Breast epithelium (tissue), 3 donors: ENCODE results near the gene STRN4.

ENCODE experiments used
- CTCF ChIP-seq, 3 donors: fragments of 450-650 bp; IDR thresholded peaks; one replicate each; pipeline ENCODE4 v1.5.1; 2016 to 2017; ENCODE audit warnings: antibody characterized with exemption in 3 of 3, mild to moderate bottlenecking in 3 of 3, moderate library complexity in 3 of 3
- POLR2A ChIP-seq: fragments of 450-650 bp; IDR thresholded peaks from one replicate; pipeline ENCODE4 v1.6.1; 2016; ENCODE audit warnings: antibody characterized with exemption, mild to moderate bottlenecking, moderate library complexity
- POLR2AphosphoS5 ChIP-seq, 3 donors: sonication (generic); formaldehyde crosslinking; IDR thresholded peaks; one replicate each; pipeline ENCODE4 v1.6.1; 2017; ENCODE audit warnings: antibody characterized with exemption in 3 of 3

GRCh38 chr19:46785054-46785979, 39.1 kb upstream of the STRN4 start:
- TF ChIP-seq CTCF (IDR thresholded peaks at IDR 0.05), result no peak
- no peak for TF ChIP-seq POLR2A
- no peak for TF ChIP-seq POLR2AphosphoS5 (IDR thresholded peaks at IDR 0.05)
